Epithelial cell of esophagus (primary cell): ENCODE measurements around the gene TMPO.
"Not testable (repeated sequence)": the region's sequence is repeated elsewhere in the genome, so short reads cannot be mapped to it uniquely, and the experiment has no call there.

Source experiments
- DNase-seq: peaks from one replicate; pipeline ENCODE4 v3.0.0; 2010; ENCODE audit warnings: low read depth
- H3K4me3 ChIP-seq: 2 replicates; pipeline ENCODE4 v1.5.1; 2011; ENCODE audit warnings: mild to moderate bottlenecking, low read length, control low read depth
- CTCF ChIP-seq: IDR thresholded peaks from 2 replicates; pipeline ENCODE4 v1.5.1; 2011; ENCODE audit warnings: low read depth, mild to moderate bottlenecking, low read length, control low read depth, inconsistent platforms; ENCODE audit not compliant: insufficient read depth; ENCODE audit errors: missing control alignments

The TMPO gene

DNA sequence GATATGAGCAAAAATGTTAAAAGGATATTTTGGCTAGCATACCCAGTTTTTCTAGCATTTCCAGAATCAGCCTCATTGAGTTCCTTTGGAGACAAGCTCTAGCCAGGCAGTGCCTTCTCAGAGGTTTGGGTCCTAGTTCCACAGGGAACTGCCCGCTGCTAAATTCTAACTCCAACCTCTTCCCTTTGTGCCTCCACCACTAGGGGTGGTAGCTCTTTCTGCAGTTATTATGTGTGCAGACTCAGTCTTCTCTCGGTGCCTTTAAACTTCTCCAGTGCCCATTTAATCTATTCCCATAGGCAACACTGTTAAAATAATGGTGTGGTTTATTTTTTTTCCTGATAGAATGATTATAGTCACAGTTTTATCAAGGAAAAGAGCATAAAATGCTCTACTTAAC lies 56.6 kb downstream of the TMPO start:
- DNase-seq: peak; percentile 6
- H3K4me3 ChIP-seq: no peak overlapping the region
- TF ChIP-seq CTCF: peak; percentile 45

DNA sequence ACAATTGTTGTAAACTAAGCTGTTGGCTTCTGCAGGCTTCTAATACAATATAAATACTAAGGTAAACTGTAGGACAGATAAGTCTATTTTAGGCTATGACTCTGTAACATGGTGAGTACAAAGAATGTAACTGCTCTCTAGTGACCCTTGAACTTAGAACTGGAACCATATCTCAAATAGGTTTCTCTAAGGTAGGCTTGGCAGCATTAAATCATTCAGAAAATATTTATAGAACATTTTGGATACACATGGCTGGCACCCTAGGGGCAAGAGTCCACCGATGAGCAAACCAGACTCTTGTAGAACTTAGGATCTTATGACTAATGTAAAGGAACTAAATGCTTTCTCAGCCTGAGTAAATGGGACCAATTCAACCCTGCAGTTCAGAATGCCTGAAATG lies 58.7 kb downstream of the TMPO start:
- TF ChIP-seq CTCF: no peak
- DNase-seq: peak; percentile 46

GRCh38 chr12:98575013-98575412 lies 59.6 kb downstream of the TMPO start:
- H3K4me3 ChIP-seq: no peak overlapping the region
- DNase-seq: no peak
- TF ChIP-seq CTCF: no peak

More for the DNA sequence above, 58.7 kb downstream of the TMPO start:
- H3K4me3 ChIP-seq: no peak overlapping the region

- DNase-seq: not testable (repeated sequence)
Measured at GRCh38 chr12:98576795-98577194, 61.4 kb downstream of the TMPO start.

DNA sequence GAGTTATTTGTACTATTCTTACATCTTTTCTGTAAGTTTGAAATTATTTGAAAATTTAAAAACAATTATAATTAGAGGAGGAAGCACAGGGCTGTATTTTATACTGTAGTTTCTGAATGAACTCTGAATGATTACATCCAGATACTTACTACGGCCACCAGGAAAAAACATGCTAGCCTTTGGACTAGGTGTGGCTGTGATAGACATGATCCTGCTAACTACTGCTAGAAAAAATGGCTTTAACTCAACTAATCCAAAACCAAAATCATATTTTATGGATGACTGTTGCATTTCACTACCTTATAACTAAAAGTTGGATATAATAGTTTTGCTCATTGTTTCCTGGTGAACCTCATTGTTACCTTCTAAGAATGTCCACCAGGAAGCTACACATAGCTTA lies 63.0 kb downstream of the TMPO start:
- no peak for DNase-seq
- no peak overlapping the region for H3K4me3 ChIP-seq
- no peak for TF ChIP-seq CTCF

More at GRCh38 chr12:98576795-98577194, 61.4 kb downstream of the TMPO start:
- H3K4me3 ChIP-seq: not testable (repeated sequence)

- TF ChIP-seq CTCF: no peak
- H3K4me3 ChIP-seq: no peak overlapping the region
- DNase-seq: peak; percentile 32
Measured at GRCh38 chr12:98578821-98579220, 63.4 kb downstream of the TMPO start.

- no peak for TF ChIP-seq CTCF
- DNase-seq: no peak
- H3K4me3 ChIP-seq: no peak overlapping the region
Measured at GRCh38 chr12:98579347-98579746, 64.0 kb downstream of the TMPO start.
